HG03439 (cell line): ENCODE measurements around the gene DSCAML1.

ENCODE experiments used
- ATAC-seq: cut with Tn5 transposase; IDR thresholded peaks from one replicate; pipeline ENCODE4 v1.9.1; 2021; ENCODE audit warnings: mild to moderate bottlenecking, moderate library complexity; ENCODE audit not compliant: unreplicated experiment

Gene DSCAML1

GRCh38 chr11:117619661-117620060, 177.4 kb downstream of the DSCAML1 start:
- no peak for ATAC-seq

GRCh38 chr11:117618982-117619355, 178.0 kb downstream of the DSCAML1 start:
- ATAC-seq: no peak

- ATAC-seq: no peak
Measured at GRCh38 chr11:117618302-117618981, 178.6 kb downstream of the DSCAML1 start.

- ATAC-seq: no peak
Measured at GRCh38 chr11:117616979-117617378, 180.0 kb downstream of the DSCAML1 start.

GRCh38 chr11:117614728-117615127, 182.3 kb downstream of the DSCAML1 start:
- no peak for ATAC-seq

GRCh38 chr11:117613521-117613920, 183.5 kb downstream of the DSCAML1 start:
- no peak for ATAC-seq

GRCh38 chr11:117612177-117612576, 184.8 kb downstream of the DSCAML1 start:
- ATAC-seq: no peak

- ATAC-seq: no peak
Measured at GRCh38 chr11:117610901-117611300, 186.1 kb downstream of the DSCAML1 start.

GRCh38 chr11:117610045-117610444, 187.0 kb downstream of the DSCAML1 start:
- no peak for ATAC-seq

GRCh38 chr11:117607449-117607848, 189.6 kb downstream of the DSCAML1 start:
- no peak for ATAC-seq

- ATAC-seq: no peak
Measured at GRCh38 chr11:117606790-117607189, 190.2 kb downstream of the DSCAML1 start.

- ATAC-seq: peak; percentile 50
Measured at GRCh38 chr11:117606211-117606610, 190.8 kb downstream of the DSCAML1 start.

GRCh38 chr11:117605331-117605730, 191.7 kb downstream of the DSCAML1 start:
- no peak for ATAC-seq

- no peak for ATAC-seq
Measured at GRCh38 chr11:117604336-117604995, 192.6 kb downstream of the DSCAML1 start.

GRCh38 chr11:117603932-117604331, 193.1 kb downstream of the DSCAML1 start:
- ATAC-seq: no peak

- ATAC-seq: no peak
Measured at GRCh38 chr11:117601006-117601708, 195.9 kb downstream of the DSCAML1 start.

GRCh38 chr11:117600234-117600783, 196.7 kb downstream of the DSCAML1 start:
- no peak for ATAC-seq

- ATAC-seq: no peak
Measured at GRCh38 chr11:117597071-117597470, 199.9 kb downstream of the DSCAML1 start.

- no peak for ATAC-seq
Measured at GRCh38 chr11:117595440-117595839, 201.6 kb downstream of the DSCAML1 start.

- ATAC-seq: no peak
Measured at GRCh38 chr11:117594721-117595120, 202.3 kb downstream of the DSCAML1 start.

GRCh38 chr11:117593065-117593464, 204.0 kb downstream of the DSCAML1 start:
- no peak for ATAC-seq
